Natural killer cell (primary cell): ENCODE measurements around the gene ENTPD8. TPM values are rescaled to one million over a fixed set of nuclear protein-coding genes. Genes with fewer than 3 reads are reported as not detected.

Experiments used
- total RNA-seq, 4 donors: library from RNA; stranded (reverse); fragments of 120-200 nt in 1 of 4; gene quantifications; one replicate each; pipeline versions ENCODE4 v1.2.3 to v1.2.4, GENCODE V29; 2013 to 2022

Gene ENTPD8
- total RNA-seq, 3 donors from 2014 or later (not counting 1 experiment from before 2014, with no cell fraction given), result not detected

Other genes with a start within 250 kb of the ENTPD8 start
- 10 to 100 TPM in 1 of 3 donors, 1 to 10 TPM in 2; 8.2 to 10.6 (median 8.4) TPM for gene TPRN, start 240.6 kb downstream of the ENTPD8 start, total RNA-seq
- 10 to 100 TPM; 22.1 to 30.5 (median 27.1) TPM for gene TMEM203, start 235.7 kb downstream of the ENTPD8 start, total RNA-seq
- 10 to 100 TPM; 31.1 to 36.0 (median 31.9) TPM for gene NDOR1, start 235.7 kb downstream of the ENTPD8 start, total RNA-seq
- gene RNF208, start 219.1 kb downstream of the ENTPD8 start, total RNA-seq, result 1 to 10 TPM in 1 of 3 donors, under 1 TPM in 2; 0.82 to 1.6 (median 0.93) TPM
- under 1 TPM in 1 of 3 donors, not detected in 2; 0.38 TPM for gene CYSRT1, start 216.2 kb downstream of the ENTPD8 start, total RNA-seq
- gene RNF224, start 213.9 kb downstream of the ENTPD8 start, total RNA-seq, result not detected
- gene SLC34A3, start 210.5 kb downstream of the ENTPD8 start, total RNA-seq, result not detected
- 100 to 1,000 TPM in 1 of 3 donors, 10 to 100 TPM in 2; 84.4 to 121 (median 93.9) TPM for gene TUBB4B, start 200.1 kb downstream of the ENTPD8 start, total RNA-seq
- gene STPG3, start 190.1 kb downstream of the ENTPD8 start, total RNA-seq, result not detected
- 10 to 100 TPM; 42.9 to 53.8 (median 52.6) TPM for gene NELFB, start 186.0 kb downstream of the ENTPD8 start, total RNA-seq
- 10 to 100 TPM; 16.3 to 24.6 (median 19.2) TPM for gene TOR4A, start 163.6 kb downstream of the ENTPD8 start, total RNA-seq
- gene NRARP, start 139.1 kb downstream of the ENTPD8 start, total RNA-seq, result 1 to 10 TPM in 2 of 3 donors, under 1 TPM in 1; 0.88 to 2.3 (median 1.2) TPM
- gene EXD3, start 18.2 kb downstream of the ENTPD8 start, total RNA-seq, result 10 to 100 TPM; 28.0 to 35.3 (median 29.6) TPM
- 1 to 10 TPM; 4.7 to 10.0 (median 7.7) TPM for gene NOXA1, start 18.0 kb downstream of the ENTPD8 start, total RNA-seq
- 100 to 1,000 TPM in 1 of 3 donors, 10 to 100 TPM in 2; 78.1 to 111 (median 87.8) TPM for gene NSMF, start 18.0 kb upstream of the ENTPD8 start, total RNA-seq
- 1 to 10 TPM; 4.3 to 6.4 (median 4.9) TPM for gene PNPLA7, start 109.0 kb upstream of the ENTPD8 start, total RNA-seq
- gene MRPL41, start 110.5 kb upstream of the ENTPD8 start, total RNA-seq, result 10 to 100 TPM; 11.5 to 17.9 (median 16.8) TPM
- gene DPH7, start 137.6 kb upstream of the ENTPD8 start, total RNA-seq, result 10 to 100 TPM; 39.5 to 51.0 (median 48.5) TPM
- gene ZMYND19, start 149.2 kb upstream of the ENTPD8 start, total RNA-seq, result 10 to 100 TPM in 2 of 3 donors, 1 to 10 TPM in 1; 6.5 to 18.8 (median 16.3) TPM
- 100 to 1,000 TPM in 1 of 3 donors, 10 to 100 TPM in 2; 80.7 to 105 (median 92.9) TPM for gene ARRDC1, start 164.3 kb upstream of the ENTPD8 start, total RNA-seq
- gene EHMT1, start 177.6 kb upstream of the ENTPD8 start, total RNA-seq, result 100 to 1,000 TPM; 173 to 200 (median 176) TPM